RWPE1 (cell line): ENCODE measurements around the gene CPT2.

Source experiments
- CTCF ChIA-PET: fragments of 350-600 bp; sonication (Branson Sonifier 250); formaldehyde crosslinking; extraction: SDS; loops from one replicate; lab custom pipeline; 2021; lab: Yijun Ruan, JAX
- POLR2A ChIA-PET: fragments of 400-600 bp; formaldehyde crosslinking; extraction: SDS; loops from one replicate; lab custom pipeline; 2020; ENCODE audit warnings: antibody characterized with exemption; ENCODE audit not compliant: low non-redundant PET; lab: Yijun Ruan, JAX
- DNase-seq: peaks from one replicate; pipeline ENCODE4 v3.0.0; 2012; ENCODE audit warnings: low spot score
- H3K27ac ChIP-seq: fragments of 450-650 bp; 2 replicates; pipeline ENCODE4 v1.5.1; 2017
- CTCF ChIP-seq: fragments of 450-650 bp; conservative IDR thresholded peaks from 2 replicates; pipeline ENCODE4 v1.5.1; 2017; ENCODE audit warnings: low read depth, mild to moderate bottlenecking

The CPT2 gene

GRCh38 chr1:53196485-53197290 lies at the start of gene CPT2:
TSS of gene CPT2 (plus strand) at chr1:53196824. CDS start at chr1:53196944, 120 bp downstream.
- H3K27ac ChIP-seq = peak within 1 kb of the TSS; percentile 85
- DNase-seq = peak; percentile 96
- ChIA-PET CTCF (interaction anchor here (1.0 kb wide), 2 partner anchors 9 to 11 kb away, joined by 4 to 5 read pairs; no protein-coding TSS in a partner anchor), POLR2A (no interaction called here)
- no peak for TF ChIP-seq CTCF

DNA sequence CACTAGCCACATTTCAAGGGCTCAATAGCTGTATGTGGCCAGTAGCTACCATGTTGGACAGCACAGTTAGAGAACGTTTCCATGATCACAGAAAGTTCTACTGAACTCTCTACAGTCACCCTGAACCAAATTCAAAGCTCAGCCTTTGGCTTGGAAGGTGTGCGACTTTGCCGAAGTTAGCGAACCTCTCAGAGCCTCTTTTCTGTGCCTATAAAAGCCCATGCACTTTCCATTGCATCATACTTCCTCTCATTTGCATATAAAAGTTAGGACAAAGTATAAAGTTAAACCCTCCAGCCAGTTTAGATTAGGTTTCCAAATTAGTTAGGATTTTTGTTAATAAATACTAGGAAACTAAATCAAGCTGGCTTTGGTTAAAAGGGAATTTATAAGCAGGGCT lies 49.5 kb upstream of the CPT2 start:
- no peak overlapping the region for H3K27ac ChIP-seq
- no peak for DNase-seq
- POLR2A ChIA-PET = no interaction called here
- CTCF ChIA-PET = interaction anchor here (0.6 kb wide), 1 partner anchor 93 kb away, joined by 5 read pairs; no protein-coding TSS in a partner anchor
- TF ChIP-seq CTCF = no peak

GRCh38 chr1:53148123-53148522 lies 48.5 kb upstream of the CPT2 start:
- ChIA-PET POLR2A (no interaction called here), CTCF (no interaction called here)
- TF ChIP-seq CTCF = no peak
- DNase-seq = no peak
- no peak overlapping the region for H3K27ac ChIP-seq

DNA sequence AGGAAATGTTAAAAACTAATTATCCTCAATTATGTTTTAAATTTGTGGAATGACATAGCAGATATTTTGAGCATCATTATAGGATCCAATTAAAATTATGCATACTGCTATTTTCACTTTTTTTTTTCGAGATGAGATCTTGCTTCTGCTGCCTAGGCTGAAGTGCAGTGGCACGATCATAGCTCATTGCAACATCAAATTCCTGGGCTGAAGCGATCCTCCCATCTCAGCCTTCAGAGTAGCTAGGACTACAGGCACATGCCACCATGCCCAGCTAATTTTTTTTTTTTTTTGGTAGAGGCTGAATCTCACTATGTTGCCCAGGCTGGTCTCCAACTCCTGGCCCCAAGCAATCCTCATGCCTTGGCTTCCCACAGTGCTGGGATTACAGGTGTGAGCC lies 42.9 kb upstream of the CPT2 start:
- TF ChIP-seq CTCF = no peak
- CTCF ChIA-PET = interaction anchor here (0.5 to 0.7 kb wide), 2 partner anchors 16 to 1094 kb away, joined by 4 to 9 read pairs; no protein-coding TSS in a partner anchor
- no peak overlapping the region for H3K27ac ChIP-seq
- POLR2A ChIA-PET = no interaction called here
- DNase-seq = no peak

- no peak for DNase-seq
- TF ChIP-seq CTCF = no peak
- ChIA-PET POLR2A (no interaction called here), CTCF (interaction anchor here (0.6 kb wide), 1 partner anchor 31 kb away, joined by 4 read pairs; no protein-coding TSS in a partner anchor)
- no peak overlapping the region for H3K27ac ChIP-seq
Observed at GRCh38 chr1:53154859-53155438, 41.7 kb upstream of the CPT2 start.

DNA sequence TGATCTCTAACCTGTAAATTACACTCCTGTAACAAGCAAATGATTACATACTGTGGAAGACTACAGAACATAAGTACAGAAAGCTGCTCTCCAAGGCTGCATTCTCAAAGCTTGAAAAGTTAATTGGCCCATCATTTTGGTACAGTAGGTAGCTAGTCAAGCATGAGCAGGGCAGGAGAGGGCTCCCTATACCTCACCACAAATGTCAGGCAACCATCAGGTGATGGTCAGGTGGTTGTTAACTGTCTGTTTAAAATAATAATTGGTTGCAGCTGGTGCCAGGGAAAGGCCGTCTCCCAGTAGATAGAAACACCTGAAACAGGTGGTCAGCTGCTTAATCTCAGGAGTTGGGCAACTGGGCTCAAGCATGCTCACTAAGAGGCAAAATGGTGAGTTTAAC lies 41.1 kb upstream of the CPT2 start:
- no peak for DNase-seq
- CTCF ChIA-PET = interaction anchor here (0.6 kb wide), 1 partner anchor 30 kb away, joined by 4 read pairs; no protein-coding TSS in a partner anchor
- POLR2A ChIA-PET = no interaction called here
- no peak overlapping the region for H3K27ac ChIP-seq
- no peak for TF ChIP-seq CTCF
